Glomerular visceral epithelial cell (primary cell): Measurements from ENCODE around the gene SEC31A.

Source experiments
- DNase-seq: peaks from one replicate; pipeline ENCODE4 v3.0.0-alpha.2; 2016; ENCODE audit errors: extremely low spot score

Gene SEC31A

DNA sequence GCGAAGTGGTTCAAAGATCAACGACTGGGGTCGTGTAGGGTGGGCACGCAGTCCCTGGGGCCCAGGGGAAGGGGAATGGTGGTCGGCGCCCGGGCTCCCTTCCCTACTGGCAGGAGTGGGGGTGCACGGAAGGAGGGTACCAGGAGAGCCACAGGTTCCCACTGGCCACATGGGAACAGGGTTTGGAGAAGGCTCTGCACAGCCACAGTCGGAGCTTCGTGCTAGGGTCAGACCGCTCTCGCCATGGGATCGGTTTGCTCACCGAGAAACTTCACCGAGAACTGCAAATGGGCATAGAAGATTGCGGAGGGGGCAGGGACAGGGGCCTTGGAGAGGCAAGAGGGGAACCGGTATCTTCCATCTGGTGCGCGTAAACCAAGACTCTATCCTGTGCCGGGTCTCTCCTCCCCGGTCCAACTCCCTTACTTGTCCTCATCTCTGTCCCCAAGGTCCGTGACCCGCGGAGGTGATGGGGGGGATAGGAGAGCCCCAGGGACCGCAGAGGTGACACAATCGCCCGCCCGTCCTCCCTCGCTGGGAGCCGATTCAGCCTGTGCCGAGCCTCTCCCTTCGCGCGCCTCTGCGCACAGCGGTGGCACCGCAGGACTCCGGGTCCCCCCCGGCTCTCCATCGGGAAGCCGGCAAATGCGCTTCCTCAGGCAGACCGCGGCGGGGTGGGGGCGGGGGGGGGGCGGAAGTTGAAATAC, 93.4 kb downstream of the SEC31A start:
- peak; percentile 37 for DNase-seq

DNA sequence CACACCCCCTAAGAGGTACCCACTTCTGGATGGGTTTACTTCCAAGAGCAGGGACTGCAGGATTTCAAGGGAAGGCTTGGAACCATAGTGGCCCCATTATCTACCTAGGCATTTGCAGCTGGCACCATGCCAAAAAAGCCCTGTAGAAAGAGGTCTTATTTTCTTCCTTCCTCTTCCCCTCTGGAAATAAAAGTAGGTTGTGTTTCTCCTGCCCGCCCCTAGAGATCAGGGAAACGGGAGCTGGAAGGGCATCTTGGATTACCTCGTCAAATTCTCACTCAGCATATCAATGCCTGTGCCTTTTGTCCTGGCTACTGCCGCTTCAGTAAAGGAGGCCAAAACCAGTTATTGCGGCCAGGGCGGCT, 93.9 kb downstream of the SEC31A start:
- DNase-seq: peak; percentile 21

DNA sequence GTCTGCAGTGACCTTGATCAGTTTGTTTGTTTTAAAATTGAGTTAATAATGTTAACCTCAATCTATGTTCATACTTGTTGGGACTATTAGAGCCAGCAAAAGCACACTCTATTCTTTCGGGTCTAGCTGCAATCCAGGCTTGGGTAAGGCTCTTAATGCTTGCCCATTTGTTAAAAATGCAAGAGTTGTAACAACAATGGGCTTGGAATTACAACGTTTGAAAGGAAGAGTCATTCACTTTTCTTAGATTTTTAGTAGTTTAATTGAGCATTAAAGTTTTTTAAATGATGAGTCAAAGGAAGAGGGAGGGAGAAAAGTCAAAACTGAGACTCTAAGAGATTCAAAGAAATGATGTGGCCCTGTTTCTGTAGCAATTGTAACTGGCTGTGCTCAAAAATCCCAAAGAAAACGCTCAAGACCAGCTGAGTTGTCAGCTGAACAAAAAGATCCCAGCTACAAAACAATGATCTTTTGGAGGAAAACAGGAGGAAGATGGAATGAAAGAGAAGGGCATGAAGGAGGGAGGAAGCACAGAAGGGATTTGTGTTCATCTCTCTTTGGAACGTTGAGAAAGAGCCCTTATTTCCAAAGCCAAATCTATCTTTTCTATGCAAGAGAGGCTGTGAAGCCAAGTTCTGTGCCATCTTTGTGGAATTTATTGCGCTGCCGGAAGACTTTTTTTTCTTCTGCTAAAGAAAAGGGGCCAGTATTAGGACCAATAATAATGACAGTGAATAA, 97.9 kb downstream of the SEC31A start:
- no peak for DNase-seq

DNA sequence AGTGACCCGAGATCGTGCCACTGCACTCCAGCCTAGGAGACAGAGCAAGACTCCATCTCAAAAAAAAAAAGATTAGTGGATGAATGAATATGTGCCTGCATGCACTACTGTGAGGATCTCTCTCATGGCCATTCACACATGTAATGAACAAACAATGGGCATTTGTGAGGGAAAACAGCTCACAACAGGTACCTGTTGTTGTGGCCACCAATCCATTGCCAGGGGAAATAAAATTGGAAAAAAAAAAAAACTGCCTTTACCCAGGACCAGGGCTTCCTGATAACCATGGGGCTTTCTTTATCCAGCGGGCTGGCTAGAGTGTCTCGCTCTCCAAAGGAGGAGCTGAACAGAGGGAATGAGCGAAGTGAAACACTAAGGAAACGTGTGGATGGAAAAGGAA, 99.8 kb downstream of the SEC31A start:
- no peak for DNase-seq

DNA sequence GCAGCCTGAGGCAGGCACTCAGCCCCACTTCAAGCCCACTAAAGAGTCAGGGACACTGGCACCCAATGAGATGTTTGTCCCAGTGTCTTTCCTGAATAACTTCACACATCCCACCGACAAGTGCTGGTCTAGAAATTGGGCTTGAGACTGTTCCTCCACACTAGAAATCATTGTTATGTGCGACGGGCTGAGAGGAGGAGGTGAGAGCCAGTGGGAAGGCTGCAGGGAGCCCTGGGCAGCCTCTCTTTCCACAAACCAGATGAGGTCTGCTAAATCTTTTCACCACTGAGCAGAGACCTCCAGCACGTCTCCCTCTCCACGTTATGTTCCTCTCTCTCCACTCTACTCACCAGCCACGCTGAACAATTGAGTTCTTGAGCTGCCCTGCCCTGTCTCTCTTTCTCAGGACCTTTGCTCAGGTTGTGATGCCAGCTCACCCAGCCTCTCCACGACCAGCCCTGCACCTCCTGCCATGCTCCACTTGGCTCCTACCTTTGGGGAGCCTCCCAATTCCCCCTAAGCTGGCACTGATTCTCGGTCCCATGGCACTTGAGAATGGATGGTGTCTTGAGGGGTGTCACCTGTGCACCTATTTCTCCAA, 100.8 kb downstream of the SEC31A start:
- DNase-seq: no peak

DNA sequence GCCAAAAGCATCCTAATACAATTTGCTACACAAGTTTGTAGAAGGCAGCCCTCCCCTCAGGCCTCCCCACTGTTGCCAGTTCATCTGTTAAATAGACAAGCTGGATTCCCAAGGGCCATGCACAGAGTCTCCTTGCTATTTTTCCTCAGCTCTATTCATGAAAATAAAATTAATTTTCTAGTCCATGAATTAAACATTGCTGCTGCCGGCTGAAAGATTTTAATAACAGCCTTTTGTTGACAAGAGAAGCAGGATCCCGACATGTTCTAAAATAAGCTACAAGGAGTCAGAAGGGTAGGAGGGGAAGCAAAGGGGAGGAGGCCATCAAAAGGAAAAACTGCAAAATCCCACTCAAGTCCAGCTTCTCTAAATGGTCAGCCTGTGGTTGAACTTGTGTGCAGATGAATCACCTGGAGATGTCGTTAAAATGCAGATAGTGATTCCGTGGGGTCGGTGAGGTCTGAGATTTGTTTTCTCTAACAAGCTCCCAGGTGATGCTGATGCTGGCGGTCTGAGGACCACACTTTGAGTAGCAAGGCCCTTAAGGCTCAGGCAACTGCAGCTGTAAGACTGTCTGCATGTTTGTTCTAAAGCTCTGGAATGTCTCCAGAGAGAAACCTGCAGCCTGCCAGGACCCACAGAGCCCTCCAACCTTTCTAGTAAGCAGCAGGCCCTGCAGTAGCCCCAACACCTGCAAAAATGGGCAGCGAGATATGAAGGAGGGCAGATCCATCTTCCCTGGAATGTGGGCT, 101.8 kb downstream of the SEC31A start:
- DNase-seq: peak; percentile 25

DNA sequence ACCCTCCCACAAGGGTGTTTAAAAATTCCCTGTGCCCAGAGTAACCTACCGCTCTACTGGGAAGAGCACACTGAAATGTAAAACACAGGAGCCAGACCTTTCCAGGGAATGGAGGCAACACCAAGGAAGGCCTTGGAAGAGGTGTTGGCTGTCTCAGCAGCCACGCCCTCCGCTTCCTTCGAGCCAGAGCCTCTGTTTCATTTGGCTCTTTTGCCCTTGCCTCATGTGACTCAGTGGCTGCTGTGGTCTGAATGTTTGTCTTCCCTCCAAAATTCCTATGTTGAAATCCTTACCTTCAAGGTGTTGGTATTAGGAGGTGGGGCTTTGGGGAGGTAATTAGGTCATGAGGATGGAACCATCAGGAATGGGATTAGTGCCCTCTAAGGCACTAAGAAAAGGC, 103.6 kb downstream of the SEC31A start:
- DNase-seq: no peak

DNA sequence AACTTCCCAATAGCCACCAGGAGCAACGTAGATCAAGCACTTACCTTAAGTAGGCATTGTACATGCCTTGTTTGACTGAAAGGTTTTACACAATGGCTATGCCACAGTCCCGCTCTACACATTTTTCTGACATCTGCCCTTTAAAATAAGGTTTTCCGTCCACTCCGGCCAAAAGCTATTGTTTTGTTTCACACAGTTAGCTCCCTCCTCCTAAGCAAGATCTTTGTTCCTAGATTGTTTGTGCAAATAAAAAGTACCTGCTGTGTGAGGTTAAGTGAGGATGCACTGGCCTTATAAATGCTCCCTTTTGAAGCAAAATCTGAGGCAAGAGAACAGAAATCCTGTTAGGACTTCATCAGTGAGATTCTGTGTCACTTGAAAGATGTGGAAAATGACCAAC, 104.1 kb downstream of the SEC31A start:
- no peak for DNase-seq

DNA sequence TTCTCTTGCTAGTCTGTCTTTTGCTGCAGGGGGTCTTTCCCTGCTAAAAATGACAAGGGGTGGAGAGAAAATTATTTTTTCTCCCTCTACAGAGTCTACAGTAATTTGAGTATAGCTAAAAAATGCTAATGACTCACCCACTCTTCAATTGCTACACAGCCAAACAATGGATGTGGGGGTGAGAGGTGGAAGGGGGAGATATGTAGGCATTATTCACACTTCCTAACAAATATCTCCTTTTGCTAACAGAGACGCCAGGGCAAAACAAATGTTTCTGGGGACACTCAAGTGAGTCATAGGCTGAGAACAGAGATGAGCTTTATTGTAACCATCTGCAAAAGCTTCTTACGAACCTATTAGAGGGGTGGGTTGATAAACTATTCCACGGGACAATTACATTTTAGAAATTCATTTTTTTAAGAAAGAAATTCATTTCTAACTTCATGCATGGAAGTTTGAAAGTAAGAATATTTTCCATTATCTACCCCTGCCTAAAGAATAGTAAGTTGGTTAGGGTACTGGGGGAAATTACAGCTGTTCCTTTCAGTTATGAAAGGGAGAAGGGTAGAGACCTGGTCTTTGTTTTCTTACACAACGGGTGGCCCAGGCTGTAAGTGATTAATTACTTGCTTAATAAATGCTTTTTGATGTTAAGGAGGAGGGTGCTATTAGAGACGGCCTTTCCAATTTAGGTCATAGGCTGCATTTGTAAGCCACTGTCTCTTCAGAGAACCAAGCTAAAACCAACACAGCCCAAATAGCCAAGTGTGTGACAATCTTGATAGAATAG, 105.1 kb downstream of the SEC31A start:
- DNase-seq: peak; percentile 69

DNA sequence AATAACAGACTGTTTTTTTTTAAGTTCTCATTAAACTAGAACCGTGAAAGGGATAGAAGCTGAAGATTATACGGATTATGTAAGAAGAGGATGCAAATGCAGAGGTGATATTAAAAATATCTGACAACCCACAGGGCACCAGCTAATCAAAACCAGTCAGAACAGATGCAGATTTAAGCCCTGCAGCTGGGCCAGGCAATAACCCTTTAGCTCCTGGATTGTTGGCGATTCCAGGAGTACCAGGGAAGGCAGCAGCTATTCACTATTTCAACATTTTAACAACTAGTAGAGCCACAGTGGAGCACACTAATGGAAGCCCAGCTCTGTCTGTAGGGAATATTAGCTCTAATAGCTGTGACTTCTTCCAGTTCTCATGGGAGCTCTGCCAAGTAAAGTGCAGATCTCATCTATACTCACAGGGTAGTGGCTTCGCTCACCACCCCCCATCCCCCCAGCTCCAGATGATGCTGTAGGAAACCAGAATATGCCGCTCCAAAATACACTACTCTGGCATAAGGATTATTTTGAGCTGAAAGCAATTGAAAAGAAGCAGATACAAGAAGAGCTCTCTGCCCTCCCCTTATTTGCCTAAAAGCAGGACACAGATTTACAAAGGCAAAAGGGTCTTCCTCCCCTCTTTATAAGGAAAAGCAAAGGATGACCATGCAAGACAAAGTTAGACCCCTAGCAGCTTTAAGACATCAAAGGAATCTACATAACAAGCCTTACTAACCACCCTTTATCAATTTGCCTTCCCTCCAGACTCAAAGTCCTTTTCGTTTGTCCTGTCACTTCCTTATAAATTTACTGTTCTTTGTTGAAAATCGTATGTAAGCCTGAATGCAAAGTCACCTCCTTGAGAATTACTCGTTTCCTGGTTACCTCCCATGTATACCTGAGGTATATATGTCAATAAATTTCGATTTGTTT, 106.0 kb downstream of the SEC31A start:
- no peak for DNase-seq

DNA sequence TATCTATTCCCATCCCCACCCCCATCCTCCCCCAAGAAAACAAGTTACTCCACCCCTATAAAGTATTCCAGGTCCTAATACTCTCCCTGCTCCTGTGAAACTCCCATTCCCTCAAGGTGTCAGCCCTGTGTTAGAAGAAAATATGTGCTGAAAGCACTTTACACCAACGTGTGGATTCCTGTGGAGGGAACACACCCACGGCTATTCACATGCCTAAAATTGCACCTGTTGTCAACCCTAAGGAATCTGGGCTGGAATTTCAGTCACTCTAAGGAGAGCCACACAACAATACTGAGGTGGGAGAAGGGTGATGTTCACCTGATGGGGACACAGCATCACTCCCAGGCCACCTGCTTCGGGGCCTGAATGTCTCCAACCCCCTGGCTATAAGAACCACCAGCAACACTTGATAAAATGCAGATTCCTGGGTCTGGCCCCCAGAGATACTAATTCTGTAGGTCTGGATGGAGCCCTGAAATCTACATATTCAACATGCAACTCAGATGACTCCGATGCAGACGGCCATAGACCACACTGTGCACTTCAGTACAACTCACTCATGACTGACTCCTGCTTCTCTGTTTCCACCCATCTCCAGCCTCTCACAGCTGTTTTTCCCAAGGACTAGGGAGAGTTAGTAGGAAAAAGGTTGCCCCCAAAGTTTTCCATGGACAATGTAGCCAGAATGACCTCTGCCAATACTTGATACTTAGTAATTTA, 108.2 kb downstream of the SEC31A start:
- DNase-seq: no peak

DNA sequence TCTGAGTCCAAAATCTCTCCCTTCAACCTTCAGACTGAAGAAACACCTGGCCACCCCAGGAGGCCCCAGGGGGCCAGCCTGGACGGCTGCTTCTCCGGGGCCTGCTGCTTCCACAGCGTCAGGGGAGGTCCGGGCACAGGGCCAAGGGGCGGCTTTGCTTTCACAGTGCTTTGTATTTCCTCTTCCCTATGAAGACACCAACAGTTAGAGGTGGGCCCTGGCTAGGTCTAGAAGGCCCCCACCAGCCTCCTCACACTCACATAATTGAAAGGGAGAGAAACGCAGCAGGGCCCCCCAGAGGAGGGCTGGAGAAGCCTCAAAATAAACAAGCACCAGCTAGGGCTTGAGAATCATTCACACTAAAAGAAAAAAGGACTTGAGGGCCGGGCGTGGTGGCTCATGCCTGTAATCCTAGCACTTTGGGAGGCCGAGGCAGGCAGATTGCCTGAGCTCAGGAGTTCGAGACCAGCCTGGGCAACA, 110.2 kb downstream of the SEC31A start:
- DNase-seq: peak; percentile 90

DNA sequence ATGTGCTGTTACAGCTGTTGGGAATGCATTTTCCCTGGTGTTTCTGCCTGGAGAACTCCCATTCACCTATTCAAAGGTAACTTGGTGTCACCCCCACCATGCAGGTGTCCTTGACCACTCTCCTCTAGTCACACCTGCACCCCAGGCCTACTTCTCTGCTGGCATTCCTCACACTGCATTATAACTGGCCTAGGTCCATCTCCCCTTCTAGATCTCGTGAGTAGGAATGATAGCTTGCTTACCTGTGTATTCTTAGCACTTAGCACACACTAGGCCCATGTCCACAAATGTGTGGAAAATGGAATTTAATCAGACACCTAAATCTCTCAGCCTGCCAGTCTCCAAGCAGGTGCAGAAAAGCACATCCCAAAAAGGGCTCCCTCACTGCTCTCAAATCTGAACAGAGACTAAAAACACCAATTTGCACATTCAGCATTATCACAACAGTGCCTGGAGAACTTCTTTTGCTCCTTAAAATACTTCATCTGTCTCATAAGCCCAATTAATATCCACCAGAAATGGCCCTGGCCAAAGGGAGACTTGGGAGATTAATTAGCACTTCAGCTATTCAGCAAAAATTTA, 110.7 kb downstream of the SEC31A start:
- no peak for DNase-seq

DNA sequence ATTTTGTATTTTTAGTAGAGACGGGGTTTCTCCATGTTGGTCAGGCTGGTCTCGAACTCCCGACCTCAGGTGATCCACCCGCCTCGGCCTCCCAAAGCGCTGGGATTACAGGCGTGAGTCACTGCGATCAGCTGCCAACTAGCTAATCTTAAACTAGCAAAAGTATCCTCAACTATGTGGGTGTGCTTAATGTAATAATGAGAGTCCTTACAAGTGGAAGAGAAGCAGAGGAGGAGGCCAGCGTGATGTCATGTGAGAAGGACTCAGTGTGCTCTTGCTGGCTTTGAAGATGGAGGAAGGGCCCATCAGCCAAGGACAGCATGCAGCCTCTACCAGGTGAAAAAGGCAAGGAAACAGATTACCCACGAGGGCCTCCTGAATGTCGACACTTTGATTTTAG, 111.9 kb downstream of the SEC31A start:
- DNase-seq: peak; percentile 66

DNA sequence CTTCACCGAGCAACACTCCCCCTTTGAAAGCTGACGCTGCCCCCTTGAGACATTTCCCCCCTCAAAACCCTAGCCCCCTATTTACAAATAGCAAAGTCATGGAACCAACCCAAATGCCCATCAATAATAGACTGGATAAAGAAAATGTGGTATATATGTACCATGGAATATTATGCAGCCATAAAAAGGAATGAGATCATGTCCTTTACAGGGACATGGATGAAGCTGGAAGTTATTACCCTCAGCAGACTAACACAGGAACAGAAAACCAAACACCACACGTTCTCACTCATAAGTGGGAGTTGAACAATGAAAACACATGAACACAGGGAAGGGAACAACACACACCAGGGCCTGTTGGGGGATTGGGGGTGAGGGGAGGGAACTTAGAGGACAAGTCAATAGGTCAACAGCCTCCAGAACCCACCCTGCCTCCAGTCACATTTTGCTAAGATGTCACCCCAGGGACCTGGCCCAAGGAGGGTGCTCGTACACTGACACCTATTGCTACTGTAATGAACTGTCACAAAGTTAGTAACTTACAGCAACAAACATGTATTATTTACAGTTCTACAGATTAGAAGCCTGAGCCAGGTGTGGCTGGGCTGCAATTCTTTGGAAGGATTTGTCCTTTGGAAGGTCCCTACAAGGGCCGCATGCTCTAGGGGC, 113.0 kb downstream of the SEC31A start:
- DNase-seq: no peak

DNA sequence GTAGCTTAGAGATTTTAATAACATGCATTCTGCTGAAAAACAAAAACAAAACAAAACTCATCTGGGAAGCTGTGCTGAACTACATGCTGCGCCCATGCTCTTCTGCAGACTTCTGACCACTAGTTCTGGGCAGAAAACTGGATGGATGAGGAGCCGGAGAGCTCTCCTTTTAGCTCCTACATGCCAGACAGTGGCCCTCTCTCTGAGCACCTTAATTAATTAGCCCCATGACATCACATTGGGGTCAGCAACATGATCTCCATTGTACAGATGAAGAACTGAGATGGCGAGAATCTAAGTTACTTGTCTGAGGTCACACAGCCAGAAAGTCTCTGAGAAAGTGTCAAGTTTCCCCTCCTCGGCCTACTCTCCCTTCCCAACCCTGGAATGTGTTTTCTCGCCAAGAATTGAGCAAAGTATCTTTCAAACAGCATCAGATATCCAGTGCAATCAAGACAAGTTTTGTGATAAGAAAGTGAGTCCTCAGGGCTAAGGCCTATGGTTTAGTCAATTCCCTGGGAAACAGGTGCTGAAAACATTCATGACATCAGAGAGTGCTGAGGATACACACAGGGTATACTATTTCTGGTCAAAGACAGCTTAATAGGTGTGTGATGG, 113.9 kb downstream of the SEC31A start:
- DNase-seq: no peak

DNA sequence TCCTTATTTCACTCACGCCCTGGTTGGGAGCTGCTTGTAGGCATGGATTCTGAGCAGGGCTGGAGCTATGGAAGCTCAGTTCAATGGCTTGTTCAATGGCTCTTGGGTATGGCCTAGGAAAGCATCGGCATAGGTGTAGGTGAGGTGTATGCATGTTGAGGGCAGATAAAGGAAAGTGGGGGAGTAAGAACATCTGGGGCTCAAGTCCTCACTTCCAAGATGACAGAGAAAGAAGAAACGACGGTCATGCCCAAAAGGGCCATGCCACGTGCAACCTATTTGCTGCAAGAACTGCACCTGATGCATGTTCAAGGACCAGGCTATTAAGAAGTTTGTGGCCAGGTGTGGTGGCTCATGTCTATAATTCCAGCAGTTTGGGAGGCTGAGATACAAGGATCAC, 115.7 kb downstream of the SEC31A start:
- DNase-seq: no peak

DNA sequence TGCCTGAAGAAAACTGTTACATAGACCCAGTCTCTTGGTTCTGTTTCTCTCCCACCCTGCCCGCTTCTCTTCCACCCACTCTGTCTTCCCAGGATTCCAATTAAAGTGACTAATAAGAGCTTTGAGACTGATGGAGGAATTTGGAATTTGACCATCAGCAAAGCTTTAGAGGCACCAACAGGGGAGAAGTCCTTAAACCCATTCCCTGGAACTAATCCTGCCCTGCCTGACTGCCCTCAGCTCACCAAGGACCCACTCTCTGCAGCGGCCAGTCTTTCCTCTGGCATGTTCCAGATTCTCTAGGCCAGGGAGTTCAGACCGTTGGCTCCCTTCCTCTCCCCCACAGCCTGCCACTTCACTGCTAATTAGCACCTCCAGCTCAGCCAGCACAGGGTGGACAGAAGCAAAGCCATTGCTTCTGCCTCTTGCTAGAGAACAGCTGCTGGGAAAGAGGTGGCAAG, 116.2 kb downstream of the SEC31A start:
- peak; percentile 89 for DNase-seq
